Brain microvascular endothelial cell (primary cell): ENCODE measurements around the gene CDH4.

Source experiments
- DNase-seq: peaks from one replicate; pipeline ENCODE4 v3.0.0-alpha.2; 2020
- H3K27ac ChIP-seq: fragments of 250-450 bp; sonication (Bioruptor Pico); 2 replicates; pipeline ENCODE4 v1.5.1; 2020; ENCODE audit warnings: mild to moderate bottlenecking, moderate library complexity
- H3K27me3 ChIP-seq: fragments of 250-450 bp; sonication (Bioruptor Pico); replicated peaks from 2 replicates; pipeline ENCODE4 v1.5.1; 2020; ENCODE audit warnings: mild to moderate bottlenecking
- H3K36me3 ChIP-seq: fragments of 250-450 bp; sonication (Bioruptor Pico); replicated peaks from 2 replicates; pipeline ENCODE4 v1.5.1; 2020; ENCODE audit warnings: mild to moderate bottlenecking
- H3K4me3 ChIP-seq: 2 replicates; pipeline ENCODE4 v1.5.1; 2011; ENCODE audit warnings: low read depth, mild to moderate bottlenecking, control low read depth, low read length, moderate library complexity
- in situ Hi-C: cut with HindIII; loops from 2 replicates; pipeline ENCODE4 v1.10.0; 2017; ENCODE audit warnings: low sequenced_read_pairs, low pct_ligation_motif_present
- TF ChIP-seq, protein P1 (sequence below): IDR thresholded peaks from 2 replicates; pipeline ENCODE4 v1.5.1; 2011; ENCODE audit warnings: low read depth, mild to moderate bottlenecking, moderate library complexity, low read length, control low read depth, inconsistent platforms; ENCODE audit errors: missing control alignments

The CDH4 gene

DNA sequence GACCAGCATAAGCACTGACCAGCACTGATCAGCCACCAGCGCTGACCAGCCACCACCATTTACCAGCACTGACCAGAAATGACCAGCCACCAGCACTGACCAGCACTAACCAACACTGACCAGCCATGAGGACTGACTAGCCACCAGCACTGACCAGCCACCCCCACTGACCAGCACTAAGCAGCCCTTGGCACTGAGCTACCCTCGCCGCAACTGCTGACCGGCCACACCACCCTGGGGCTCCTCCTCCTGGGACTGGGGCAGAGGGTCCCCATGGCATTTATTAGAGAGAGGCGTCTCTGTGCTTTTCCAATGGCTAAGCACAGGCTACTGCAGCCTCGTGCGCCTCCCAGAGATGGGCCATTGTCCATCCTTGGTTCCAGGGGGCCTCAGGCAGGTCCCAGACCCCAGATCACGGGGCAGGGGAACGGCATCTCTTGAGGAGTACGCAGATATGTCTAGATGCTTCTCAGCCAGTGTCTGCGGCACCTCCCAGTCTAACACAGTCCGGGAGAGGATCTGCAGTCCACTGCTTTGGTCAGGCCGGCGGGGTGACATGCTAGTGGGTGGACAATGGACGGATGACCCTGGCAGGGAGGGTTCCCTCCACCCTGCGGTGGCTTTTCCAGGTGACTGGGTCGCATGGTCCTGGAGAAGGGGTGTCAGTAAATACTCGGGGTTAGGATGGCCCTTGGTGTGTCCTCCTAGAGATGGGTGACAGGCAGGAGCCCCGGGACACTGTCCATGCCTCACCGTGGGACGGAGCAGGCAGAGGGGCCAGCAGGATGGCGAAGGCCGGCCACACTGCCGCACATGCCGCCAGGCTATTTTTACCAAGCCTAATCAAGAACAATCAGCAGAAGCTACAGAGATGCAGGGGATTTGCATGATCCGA, 645.6 kb downstream of the CDH4 start:
- in situ Hi-C loops: no loop called here
- TF ChIP-seq, protein P1, sequence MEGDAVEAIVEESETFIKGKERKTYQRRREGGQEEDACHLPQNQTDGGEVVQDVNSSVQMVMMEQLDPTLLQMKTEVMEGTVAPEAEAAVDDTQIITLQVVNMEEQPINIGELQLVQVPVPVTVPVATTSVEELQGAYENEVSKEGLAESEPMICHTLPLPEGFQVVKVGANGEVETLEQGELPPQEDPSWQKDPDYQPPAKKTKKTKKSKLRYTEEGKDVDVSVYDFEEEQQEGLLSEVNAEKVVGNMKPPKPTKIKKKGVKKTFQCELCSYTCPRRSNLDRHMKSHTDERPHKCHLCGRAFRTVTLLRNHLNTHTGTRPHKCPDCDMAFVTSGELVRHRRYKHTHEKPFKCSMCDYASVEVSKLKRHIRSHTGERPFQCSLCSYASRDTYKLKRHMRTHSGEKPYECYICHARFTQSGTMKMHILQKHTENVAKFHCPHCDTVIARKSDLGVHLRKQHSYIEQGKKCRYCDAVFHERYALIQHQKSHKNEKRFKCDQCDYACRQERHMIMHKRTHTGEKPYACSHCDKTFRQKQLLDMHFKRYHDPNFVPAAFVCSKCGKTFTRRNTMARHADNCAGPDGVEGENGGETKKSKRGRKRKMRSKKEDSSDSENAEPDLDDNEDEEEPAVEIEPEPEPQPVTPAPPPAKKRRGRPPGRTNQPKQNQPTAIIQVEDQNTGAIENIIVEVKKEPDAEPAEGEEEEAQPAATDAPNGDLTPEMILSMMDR: no peak
- H3K27me3 ChIP-seq: no peaks in the 10 kb centered on the region
- H3K4me3 ChIP-seq: no peak overlapping the region
- no peaks in the 10 kb centered on the region for H3K36me3 ChIP-seq
- no peak overlapping the region for H3K27ac ChIP-seq
- DNase-seq: no peak

GRCh38 chr20:61898405-61898804, 646.3 kb downstream of the CDH4 start:
- no peaks in the 10 kb centered on the region for H3K27me3 ChIP-seq
- no peak for DNase-seq
- H3K36me3 ChIP-seq: no peaks in the 10 kb centered on the region
- in situ Hi-C loops: no loop called here
- H3K4me3 ChIP-seq: no peak overlapping the region
- H3K27ac ChIP-seq: no peak overlapping the region
- TF ChIP-seq, protein P1: no peak

GRCh38 chr20:61900011-61900944, 648.2 kb downstream of the CDH4 start:
- TF ChIP-seq, protein P1: no peak
- Histone ChIP-seq H3K27ac (no peak overlapping the region), H3K27me3 (no peaks in the 10 kb centered on the region), H3K4me3 (no peak overlapping the region), H3K36me3 (no peaks in the 10 kb centered on the region)
- in situ Hi-C loops: no loop called here
- DNase-seq: no peak

DNA sequence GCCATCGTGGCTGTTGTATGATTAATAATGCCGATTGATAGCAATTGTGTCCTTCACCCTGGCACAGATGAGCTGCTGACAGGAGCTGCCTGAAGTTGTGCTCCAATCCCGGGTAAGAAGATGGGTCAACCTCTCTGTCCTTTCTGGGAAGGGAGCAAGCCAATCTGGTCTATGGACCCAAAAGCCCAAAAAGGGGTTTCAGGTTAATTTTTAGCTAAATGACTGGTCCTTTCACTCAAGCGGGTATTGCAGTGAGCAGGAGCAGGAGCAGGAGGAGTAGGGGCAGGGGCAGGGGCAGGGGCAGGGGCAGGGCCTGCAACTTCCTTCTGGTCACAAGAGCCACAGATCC, 648.9 kb downstream of the CDH4 start:
- Histone ChIP-seq H3K36me3 (no peaks in the 10 kb centered on the region), H3K4me3 (no peak overlapping the region), H3K27me3 (no peaks in the 10 kb centered on the region), H3K27ac (no peak overlapping the region)
- TF ChIP-seq, protein P1: no peak
- DNase-seq: no peak
- in situ Hi-C loops: no loop called here

- Histone ChIP-seq H3K36me3 (no peaks in the 10 kb centered on the region), H3K4me3 (no peak overlapping the region), H3K27ac (no peak overlapping the region), H3K27me3 (no peaks in the 10 kb centered on the region)
- TF ChIP-seq, protein P1: no peak
- in situ Hi-C loops: no loop called here
- no peak for DNase-seq
Measured at GRCh38 chr20:61901392-61902220, 649.5 kb downstream of the CDH4 start.
